HCT116 (cell line): ENCODE results near the gene MGAT4C. TPM values are rescaled to one million over a fixed set of nuclear protein-coding genes. Genes with fewer than 3 reads are reported as not detected.

Experiments used
- ATAC-seq: fragments of 200-7000 bp; cut with Tn5 transposase; 2 replicates; pipeline ENCODE4 v1.9.1; 2020; ENCODE audit warnings: mild to moderate bottlenecking, moderate library complexity
- BruUV-seq: library from RNA; stranded (reverse); fragments of 400-500 nt; replicated peaks from 2 replicates; lab custom pipeline; 2021; lab: Mats Ljungman, UMichigan
- CTCF ChIA-PET: fragments of 300-600 bp; sonication (Branson Sonifier 250); formaldehyde crosslinking; loops from one replicate; lab custom pipeline; 2021; ENCODE audit warnings: antibody characterized with exemption; lab: Charles Lee
- POLR2A ChIA-PET: fragments of 300-600, 350-600 bp; sonication (Branson Sonifier 250); formaldehyde crosslinking; loops from one replicate; lab custom pipeline; 2021; ENCODE audit warnings: antibody characterized with exemption; lab: Charles Lee
- RAD21 ChIA-PET, 2 experiments: fragments of 300-600 bp; sonication (Branson Sonifier 250); formaldehyde crosslinking; loops; one replicate each; lab custom pipeline; 2023; ENCODE audit warnings: low total read pairs in 2 of 2; ENCODE audit not compliant: uncharacterized antibody in 2 of 2, unreplicated experiment in 2 of 2, low non-redundant PET in 1 of 2; lab: Charles Lee
- DNase-seq: peaks from one replicate; pipeline ENCODE4 v3.0.0-alpha.2; 2010; ENCODE audit warnings: low read depth, low spot score
- H2AFZ ChIP-seq: fragments of 200-600 bp; shearing (Covaris generic), sonication (generic); 2 replicates; pipeline ENCODE4 v1.6.1; 2017; ENCODE audit warnings: low read depth, mixed run types, mixed read lengths, antibody characterized with exemption, low read length; ENCODE audit not compliant: poor library complexity, severe bottlenecking
- H3K27ac ChIP-seq: 2 replicates; pipeline ENCODE4 v1.5.1; 2012; ENCODE audit warnings: low read depth, low read length
- H3K27me3 ChIP-seq: fragments of 200-600 bp; sonication (generic); 2 replicates; pipeline ENCODE4 v1.6.1; 2016; ENCODE audit warnings: mixed run types, low read length, mixed read lengths; ENCODE audit not compliant: insufficient read depth
- H3K36me3 ChIP-seq, 2 experiments: fragments of 200-500 bp in 1 of 2; fragments of 200-600 bp in 1 of 2; sonication (Bioruptor generic) in 1 of 2; sonication (generic) in 1 of 2; 2 replicates each; pipeline versions ENCODE4 v1.5.1 to v1.6.1; 2014 to 2016; ENCODE audit warnings: low read length in 2 of 2, inconsistent platforms in 1 of 2, mixed read lengths in 1 of 2, mixed run types in 1 of 2; ENCODE audit not compliant: insufficient read depth in 2 of 2, control insufficient read depth in 1 of 2
- H3K4me1 ChIP-seq, 2 experiments: fragments of 200-600 bp in 1 of 2; sonication (generic) in 1 of 2; 2 replicates each; pipeline versions ENCODE4 v1.5.1 to v1.6.1; 2012 to 2017; ENCODE audit warnings: low read length in 2 of 2, inconsistent platforms in 1 of 2, mild to moderate bottlenecking in 1 of 2, mixed read lengths in 1 of 2, mixed run types in 1 of 2, moderate library complexity in 1 of 2; ENCODE audit not compliant: insufficient read depth in 2 of 2, control insufficient read depth in 1 of 2
- H3K4me2 ChIP-seq: fragments of 200-600 bp; sonication (generic); 2 replicates; pipeline ENCODE4 v1.6.1; 2017; ENCODE audit warnings: mixed run types, low read length, mixed read lengths
- H3K4me3 ChIP-seq, 2 experiments: fragments of 200-600 bp in 1 of 2; sonication (generic) in 1 of 2; replicated peaks in 1 of 2; 2 replicates each; pipeline ENCODE4 v1.5.1; 2011 to 2016; ENCODE audit warnings: low read length in 2 of 2, control low read depth in 1 of 2, low read depth in 1 of 2, mild to moderate bottlenecking in 1 of 2, mixed read lengths in 1 of 2, mixed run types in 1 of 2
- H3K79me2 ChIP-seq: fragments of 200-600 bp; sonication (generic); 2 replicates; pipeline ENCODE4 v1.6.1; 2017; ENCODE audit warnings: mild to moderate bottlenecking, mixed run types, low read length, moderate library complexity, mixed read lengths; ENCODE audit not compliant: insufficient read depth
- H3K9ac ChIP-seq: fragments of 200-600 bp; sonication (generic); 2 replicates; pipeline ENCODE4 v1.6.1; 2016; ENCODE audit warnings: low read length, mixed read lengths
- H3K9me2 ChIP-seq: fragments of 200-600 bp; sonication (generic), shearing (Covaris generic); 2 replicates; pipeline ENCODE4 v1.6.1; 2017; ENCODE audit warnings: mixed run types, mild to moderate bottlenecking, moderate library complexity; ENCODE audit not compliant: insufficient read depth
- H3K9me3 ChIP-seq, 2 experiments: fragments of 200-500 bp in 1 of 2; fragments of 200-600 bp in 1 of 2; sonication (Bioruptor generic) in 1 of 2; sonication (generic) in 1 of 2; 2 replicates each; pipeline ENCODE4 v1.6.1; 2014 to 2017; ENCODE audit warnings: low read length in 2 of 2, mixed read lengths in 2 of 2, inconsistent platforms in 1 of 2, low read depth in 1 of 2, mild to moderate bottlenecking in 1 of 2, mixed run types in 1 of 2, moderate library complexity in 1 of 2; ENCODE audit not compliant: control insufficient read depth in 1 of 2, insufficient read depth in 1 of 2
- H4K20me1 ChIP-seq: fragments of 200-600 bp; sonication (generic), shearing (Covaris generic); 2 replicates; pipeline ENCODE4 v1.6.1; 2017; ENCODE audit warnings: mixed run types, mild to moderate bottlenecking, moderate library complexity; ENCODE audit not compliant: insufficient read depth
- CBX3 ChIP-seq: IDR thresholded peaks from 2 replicates; pipeline ENCODE4 v1.6.1; 2012; ENCODE audit warnings: low read depth
- CEBPB ChIP-seq: IDR thresholded peaks from 2 replicates; pipeline ENCODE4 v1.6.1; 2012; ENCODE audit warnings: low read depth
- EZH2phosphoT487 ChIP-seq: fragments of 200-600 bp; IDR thresholded peaks from 2 replicates; pipeline ENCODE4 v1.6.1; 2018; ENCODE audit warnings: antibody characterized with exemption, borderline replicate concordance
- JUND ChIP-seq: IDR thresholded peaks from 2 replicates; pipeline ENCODE4 v1.6.1; 2012
- MAX ChIP-seq: IDR thresholded peaks from 2 replicates; pipeline ENCODE4 v1.6.1; 2012
- POLR2AphosphoS5 ChIP-seq: IDR thresholded peaks from 2 replicates; pipeline ENCODE4 v1.6.1; 2011; ENCODE audit warnings: mild to moderate bottlenecking, low read depth, low read length, moderate library complexity
- SIN3A ChIP-seq: IDR thresholded peaks from 2 replicates; pipeline ENCODE4 v1.6.1; 2012; ENCODE audit warnings: low read depth
- SP1 ChIP-seq: IDR thresholded peaks from 2 replicates; pipeline ENCODE4 v1.6.1; 2012; ENCODE audit warnings: low read depth
- ZFX ChIP-seq: fragments of 450-650 bp; IDR thresholded peaks from 2 replicates; pipeline ENCODE4 v1.6.1; 2017
- intact Hi-C: fragments of 100-400 bp; cut with micrococcal nuclease; formaldehyde crosslinking; loops from 2 replicates; pipeline ENCODE4 v1.10.0; 2022
- total RNA-seq: library from RNA; stranded (reverse); gene quantifications from one replicate; pipeline ENCODE4 v1.2.1, GENCODE V29; 2021; ENCODE audit not compliant: unreplicated experiment
- TF ChIP-seq, protein P1 (sequence below), 3 experiments: fragments of 200-600 bp in 1 of 3; sonication (generic) in 1 of 3; IDR thresholded peaks in 2 of 3; conservative IDR thresholded peaks in 1 of 3; 2 replicates each; pipeline ENCODE4 v1.5.1; 2012 to 2017; ENCODE audit warnings: low read depth in 2 of 3, low read length in 2 of 3, antibody characterized with exemption in 1 of 3, borderline replicate concordance in 1 of 3, control low read depth in 1 of 3, mild to moderate bottlenecking in 1 of 3, mixed read lengths in 1 of 3, mixed run types in 1 of 3, moderate library complexity in 1 of 3; ENCODE audit not compliant: insufficient read depth in 1 of 3

MGAT4C gene
- total RNA-seq, 1 experiment from 2014 or later, result not detected

GRCh38 chr12:86170051-86170450, 86.1 kb downstream of the MGAT4C start:
- no peak for ATAC-seq
- no TSS peak for BruUV-seq
- no peak overlapping the region for H3K27ac ChIP-seq
- intact Hi-C loops, result no loop called here
- H3K4me2 ChIP-seq, result no peak overlapping the region
- H2AFZ ChIP-seq, result no peak overlapping the region
- no peak overlapping the region for H3K9ac ChIP-seq
- ChIA-PET POLR2A (no interaction called here), RAD21 (no interaction called here), CTCF (interaction anchor here (1.0 kb wide), 1 partner anchor 131 kb away, joined by 4 read pairs; no protein-coding TSS in a partner anchor)
- no peaks in the 10 kb centered on the region for H3K36me3 ChIP-seq
- 0 out of 2 replicates have a peak, but pooled peaks cover 2% of the 10 kb centered on the region for H3K9me2 ChIP-seq
- no peak overlapping the region for H3K4me3 ChIP-seq
- H3K27me3 ChIP-seq, result no peaks in the 10 kb centered on the region
- H4K20me1 ChIP-seq, result no peaks in the 10 kb centered on the region
- no peak for DNase-seq
- H3K4me1 ChIP-seq, result no peaks in the 10 kb centered on the region
- H3K79me2 ChIP-seq, result no peaks in the 10 kb centered on the region
- TF ChIP-seq SIN3A (no peak), CBX3 (no peak), SP1 (no peak), CEBPB (no peak), POLR2AphosphoS5 (no peak), EZH2phosphoT487 (no peak), ZFX (no peak), JUND (no peak)
- TF ChIP-seq, protein P1, sequence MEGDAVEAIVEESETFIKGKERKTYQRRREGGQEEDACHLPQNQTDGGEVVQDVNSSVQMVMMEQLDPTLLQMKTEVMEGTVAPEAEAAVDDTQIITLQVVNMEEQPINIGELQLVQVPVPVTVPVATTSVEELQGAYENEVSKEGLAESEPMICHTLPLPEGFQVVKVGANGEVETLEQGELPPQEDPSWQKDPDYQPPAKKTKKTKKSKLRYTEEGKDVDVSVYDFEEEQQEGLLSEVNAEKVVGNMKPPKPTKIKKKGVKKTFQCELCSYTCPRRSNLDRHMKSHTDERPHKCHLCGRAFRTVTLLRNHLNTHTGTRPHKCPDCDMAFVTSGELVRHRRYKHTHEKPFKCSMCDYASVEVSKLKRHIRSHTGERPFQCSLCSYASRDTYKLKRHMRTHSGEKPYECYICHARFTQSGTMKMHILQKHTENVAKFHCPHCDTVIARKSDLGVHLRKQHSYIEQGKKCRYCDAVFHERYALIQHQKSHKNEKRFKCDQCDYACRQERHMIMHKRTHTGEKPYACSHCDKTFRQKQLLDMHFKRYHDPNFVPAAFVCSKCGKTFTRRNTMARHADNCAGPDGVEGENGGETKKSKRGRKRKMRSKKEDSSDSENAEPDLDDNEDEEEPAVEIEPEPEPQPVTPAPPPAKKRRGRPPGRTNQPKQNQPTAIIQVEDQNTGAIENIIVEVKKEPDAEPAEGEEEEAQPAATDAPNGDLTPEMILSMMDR (IDR thresholded peaks at IDR 0.05 in 2 of 3, conservative IDR thresholded peaks at IDR 0.05 in 1 of 3; ENCODE audit: borderline replicate concordance in 1 of 3, insufficient read depth in 1 of 3, low read depth in 2 of 3, low read length in 2 of 3), result no peak
- H3K9me3 ChIP-seq, result no peaks in the 10 kb centered on the region

GRCh38 chr12:86158956-86159355, 97.2 kb downstream of the MGAT4C start:
- Histone ChIP-seq H3K4me1 (no peaks in the 10 kb centered on the region), H3K36me3 (no peaks in the 10 kb centered on the region), H3K79me2 (no peaks in the 10 kb centered on the region), H2AFZ (no peak overlapping the region), H3K9me3 (no peaks in the 10 kb centered on the region), H3K9me2 (no peaks in the 10 kb centered on the region), H3K9ac (no peak overlapping the region), H3K27me3 (no peaks in the 10 kb centered on the region), H3K4me3 (no peak overlapping the region), H4K20me1 (no peaks in the 10 kb centered on the region), H3K4me2 (no peak overlapping the region), H3K27ac (no peak overlapping the region)
- CTCF ChIA-PET, result no interaction called here
- DNase-seq, result no peak
- POLR2A ChIA-PET, result no interaction called here
- no peak for TF ChIP-seq MAX
- intact Hi-C loops, result no loop called here
- RAD21 ChIA-PET, result no interaction called here
- ATAC-seq, result no peak
- no TSS peak for BruUV-seq
